VCaP (cell line): Measurements from ENCODE around the gene FBXO38.

Experiments
- H3K27ac ChIP-seq: fragments of 450-650 bp; 2 replicates; pipeline ENCODE4 v1.5.1; 2017
- CTCF ChIP-seq: fragments of 450-650 bp; conservative IDR thresholded peaks from 2 replicates; pipeline ENCODE4 v1.5.1; 2017; ENCODE audit warnings: mild to moderate bottlenecking, moderate library complexity

Gene FBXO38

GRCh38 chr5:148383564-148384379, at the start of gene FBXO38:
Gene FBXO38, plus strand, starts transcription at chr5:148383958. Its CDS starts 10,819 bp downstream, at chr5:148394777.
- H3K27ac ChIP-seq = peak within 1 kb of the TSS; percentile 76
- no peak for TF ChIP-seq CTCF

- H3K27ac ChIP-seq = no peak within 1 kb of the TSS
- TF ChIP-seq CTCF = no peak
Observed at GRCh38 chr5:148335259-148335658, 48.5 kb upstream of the FBXO38 start, which contains the start of gene SPINK9. Gene SPINK9, plus strand, starts transcription at chr5:148335559. Its CDS starts 55 bp downstream, at chr5:148335614.

- no peak for TF ChIP-seq CTCF
- H3K27ac ChIP-seq = no peak overlapping the region
Observed at GRCh38 chr5:148336704-148337435, 46.9 kb upstream of the FBXO38 start.

GRCh38 chr5:148342371-148343045, 41.2 kb upstream of the FBXO38 start:
- peak overlapping the region; percentile 39 for H3K27ac ChIP-seq
- TF ChIP-seq CTCF = no peak

GRCh38 chr5:148343046-148343407, 40.7 kb upstream of the FBXO38 start:
- TF ChIP-seq CTCF = no peak
- peak overlapping the region; percentile 39 for H3K27ac ChIP-seq

- peak overlapping the region; percentile 39 for H3K27ac ChIP-seq
- TF ChIP-seq CTCF = no peak
Observed at GRCh38 chr5:148343603-148344487, 39.9 kb upstream of the FBXO38 start.
